CD4-positive, alpha-beta T cell treated with Interleukin-4 for 1 hour (primary cell): ENCODE measurements around the gene FNDC1.
A peak's percentile ranks its signal among the peaks of the same experiment; 100 is the strongest.
"Not testable (repeated sequence)": the region's sequence is repeated elsewhere in the genome, so short reads cannot be mapped to it uniquely, and the experiment has no call there.

Experiments used
- DNase-seq, 2 donors: peaks; one replicate each; pipeline ENCODE4 v3.0.0-alpha.2; 2020 to 2022

The FNDC1 gene

GRCh38 chr6:159169193-159169555 is at the start of gene FNDC1:
Gene FNDC1 (plus strand): TSS chr6:159169400. CDS start chr6:159169597, 197 bp downstream.
- peak in 1 of 2 donors; percentile 51 for DNase-seq

DNA sequence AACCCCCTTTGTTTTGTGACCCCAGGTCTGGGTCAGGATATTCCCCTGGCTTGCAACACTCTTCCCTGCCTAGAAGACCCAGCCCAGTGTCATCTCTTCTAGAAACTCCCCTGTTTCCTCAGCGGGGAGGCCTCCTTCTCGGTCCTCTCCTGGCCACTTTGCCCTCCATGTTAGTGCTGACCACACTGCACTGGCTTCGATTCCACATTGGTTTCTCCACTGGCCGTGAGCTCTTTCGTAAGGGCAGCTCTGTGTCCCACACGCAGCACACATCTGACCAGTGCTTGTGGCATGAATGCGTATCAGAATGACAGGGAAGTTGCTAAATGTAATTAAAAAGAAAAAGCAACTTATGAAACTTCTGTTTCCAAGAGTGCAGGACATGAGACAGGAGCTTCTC is 49.4 kb upstream of the FNDC1 start:
- DNase-seq: peak in 1 of 2 donors; percentile 39

DNA sequence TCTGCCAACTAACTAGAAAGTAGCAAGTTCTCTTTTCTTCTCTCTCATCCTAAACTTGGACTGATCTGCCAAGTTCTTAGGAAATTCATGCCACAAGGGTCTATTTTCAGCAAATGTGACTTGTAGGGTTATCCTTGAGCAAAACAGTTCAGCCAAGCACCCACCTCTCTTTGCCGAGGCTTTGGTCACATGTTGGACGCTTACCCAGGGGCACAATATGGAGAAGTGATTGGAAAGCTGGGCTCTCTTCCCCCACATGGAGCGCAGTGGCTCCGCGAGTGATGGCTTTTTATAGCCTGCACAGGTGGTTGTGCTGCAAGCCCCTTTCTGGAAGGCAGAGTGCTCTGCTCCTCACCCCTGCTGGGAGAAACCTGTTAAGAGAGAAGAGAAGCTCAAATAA is 47.7 kb upstream of the FNDC1 start:
- no peak for DNase-seq

GRCh38 chr6:159122453-159122852 is 46.7 kb upstream of the FNDC1 start:
- DNase-seq: no peak

- not testable (repeated sequence) for DNase-seq
Observed at GRCh38 chr6:159123831-159124230, 45.4 kb upstream of the FNDC1 start.

DNA sequence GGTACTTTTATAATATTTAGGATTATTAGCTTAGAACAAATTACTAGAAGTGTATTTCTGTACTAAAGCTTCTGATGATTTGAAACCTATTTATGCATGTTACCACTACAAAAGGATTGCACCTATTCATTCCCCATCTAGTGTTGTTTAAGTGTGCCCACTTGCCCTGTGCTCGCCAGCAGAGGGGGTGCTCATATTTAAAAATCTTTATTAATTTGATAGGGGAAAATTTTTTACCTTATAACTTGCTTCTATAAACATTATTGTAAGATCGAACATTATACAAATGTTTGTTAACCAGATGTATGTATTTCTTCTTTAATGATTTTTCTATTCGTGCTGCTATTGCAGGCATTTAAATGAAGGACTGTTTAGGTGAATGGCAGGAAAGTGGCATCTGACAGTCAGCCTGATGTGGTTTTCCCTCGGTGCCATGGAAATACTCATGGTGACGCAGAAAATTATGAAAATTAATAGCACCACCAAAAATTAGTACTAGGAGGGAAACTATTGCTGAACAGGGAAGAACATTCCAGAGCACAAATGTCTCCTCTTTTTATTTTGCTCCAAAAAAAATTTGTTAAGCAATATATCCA is 44.1 kb upstream of the FNDC1 start:
- no peak for DNase-seq

- no peak for DNase-seq
Observed at GRCh38 chr6:159125951-159126352, 43.2 kb upstream of the FNDC1 start.

- DNase-seq: no peak
Observed at GRCh38 chr6:159126590-159126989, 42.6 kb upstream of the FNDC1 start.

DNA sequence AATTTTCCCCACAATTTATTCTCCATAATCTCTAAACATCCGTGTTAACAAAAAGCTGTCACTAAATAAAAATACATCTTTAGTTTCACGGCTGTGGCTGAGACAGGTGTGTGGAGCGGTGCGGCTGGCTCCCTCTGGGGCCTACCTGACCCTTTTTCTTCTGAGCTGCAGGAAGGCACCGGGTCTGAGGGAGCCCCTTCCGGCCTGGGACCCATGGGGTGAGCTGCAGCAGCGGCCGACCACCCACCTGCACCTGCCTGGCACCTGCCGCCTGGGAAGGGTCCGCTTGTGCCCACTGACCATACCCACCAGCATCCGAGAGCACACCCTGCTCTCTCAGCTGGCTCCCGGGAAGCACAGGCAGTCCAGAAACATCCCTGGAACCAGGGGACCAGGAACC is 41.5 kb upstream of the FNDC1 start:
- DNase-seq: no peak

DNA sequence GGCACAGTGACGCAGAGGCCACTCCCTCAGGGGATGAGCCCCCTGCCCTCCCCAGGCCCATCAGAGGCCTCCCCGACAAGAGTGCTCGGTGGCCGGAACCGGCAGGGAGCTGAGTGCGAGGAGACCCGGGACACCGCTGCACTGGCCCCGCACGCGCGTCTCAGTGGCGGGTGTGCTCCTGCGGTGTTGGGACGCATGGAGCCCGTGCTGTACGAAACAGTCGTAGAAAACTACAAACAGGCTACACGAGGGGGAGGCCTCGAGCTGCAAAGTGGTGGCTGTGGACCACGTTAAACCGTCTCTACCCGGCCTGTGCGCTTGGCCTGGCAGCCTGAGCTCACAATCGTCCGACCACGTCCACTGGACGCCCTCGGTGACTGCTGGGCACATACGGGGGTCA is 40.2 kb upstream of the FNDC1 start:
- no peak for DNase-seq

DNA sequence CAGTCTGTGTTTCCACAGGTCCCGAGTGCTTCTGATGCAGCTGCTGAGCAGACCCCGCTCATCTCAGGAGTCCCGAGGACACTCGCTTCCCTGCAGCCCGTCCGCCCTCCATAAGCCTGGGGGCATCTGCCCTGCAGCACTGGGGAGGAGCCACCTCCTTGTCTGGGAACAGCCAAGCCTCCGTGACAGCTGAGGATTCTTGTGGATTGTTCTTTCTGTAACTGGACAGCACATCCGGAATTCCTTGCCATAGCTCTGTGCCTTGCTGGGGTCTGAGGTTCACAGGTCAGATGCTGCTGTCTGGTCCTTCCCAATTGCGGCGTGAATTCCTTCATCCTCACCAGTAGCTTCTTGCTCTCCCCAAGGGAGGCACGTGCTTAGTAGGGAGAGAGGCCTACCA is 38.4 kb upstream of the FNDC1 start:
- no peak for DNase-seq

DNA sequence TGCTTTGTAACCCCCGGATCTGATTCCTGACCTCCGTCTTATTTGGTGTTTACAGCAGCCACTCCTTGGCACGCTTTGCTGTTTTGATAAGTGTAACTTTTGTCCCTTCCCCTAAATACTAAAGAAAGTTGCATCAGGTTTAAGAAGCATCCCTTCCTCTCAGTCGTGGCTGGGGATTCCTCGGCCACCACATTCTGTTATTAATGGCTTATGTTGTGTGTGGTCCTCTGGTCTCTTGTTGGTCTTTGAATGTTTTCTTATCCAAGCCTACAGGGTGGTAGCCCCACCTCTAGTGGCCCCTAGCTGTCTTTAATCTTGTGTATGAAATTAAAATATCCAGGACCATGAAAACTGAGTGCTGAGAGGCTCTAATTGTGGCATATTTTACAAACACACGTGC is 37.5 kb upstream of the FNDC1 start:
- DNase-seq: no peak

DNA sequence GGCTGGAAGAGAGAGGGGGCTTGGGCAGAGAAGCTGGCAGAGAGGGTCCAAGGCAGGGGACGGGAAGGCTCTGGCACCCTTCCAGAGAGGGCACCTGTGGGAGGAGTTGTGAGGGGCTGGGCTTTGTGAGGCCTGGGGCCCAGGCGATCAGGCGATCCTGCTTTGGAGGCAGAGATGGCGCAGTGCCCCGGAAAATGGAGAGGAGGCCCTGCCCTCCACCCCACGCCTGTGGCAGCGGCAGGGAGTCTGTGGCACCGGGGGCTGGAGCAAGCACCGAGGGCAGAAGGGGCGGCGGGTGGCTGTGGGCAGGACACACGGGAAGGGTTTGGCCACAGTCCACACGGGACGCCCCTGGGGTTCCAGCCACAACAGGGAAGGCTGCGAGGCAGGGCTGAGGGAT is 36.5 kb upstream of the FNDC1 start:
- DNase-seq: no peak

DNA sequence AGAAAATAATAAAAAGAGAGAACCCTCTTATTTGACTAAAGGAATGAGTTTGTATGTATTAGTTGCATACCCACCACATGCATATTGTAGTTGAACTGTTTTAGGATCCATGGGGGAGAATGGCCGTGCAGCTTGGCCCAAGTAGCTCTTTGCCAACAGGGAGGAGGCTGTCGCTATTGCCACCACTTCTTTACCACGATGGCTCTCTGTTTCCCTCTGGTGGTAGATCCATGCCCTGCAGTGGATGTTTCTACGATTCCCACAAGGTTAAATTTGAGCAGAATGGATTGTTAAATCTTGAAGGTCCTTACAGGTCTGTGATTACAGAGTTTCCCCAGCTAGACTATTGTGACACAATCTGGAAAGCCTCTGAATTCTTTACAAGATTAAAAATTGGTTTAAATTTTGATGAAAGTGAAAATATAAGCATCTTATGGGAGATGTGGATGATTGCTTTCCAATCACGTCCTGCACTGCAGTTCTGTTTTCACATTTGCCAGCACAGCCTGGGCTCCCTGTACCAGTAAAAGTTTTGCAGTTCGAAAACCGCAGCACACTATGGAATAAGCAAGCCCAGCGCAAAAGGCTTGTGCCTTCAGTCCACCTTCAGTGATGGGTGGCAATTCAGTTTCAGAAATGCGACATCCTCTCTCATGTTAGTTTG is 34.4 kb upstream of the FNDC1 start:
- DNase-seq: peak; percentile 81 to 82

DNA sequence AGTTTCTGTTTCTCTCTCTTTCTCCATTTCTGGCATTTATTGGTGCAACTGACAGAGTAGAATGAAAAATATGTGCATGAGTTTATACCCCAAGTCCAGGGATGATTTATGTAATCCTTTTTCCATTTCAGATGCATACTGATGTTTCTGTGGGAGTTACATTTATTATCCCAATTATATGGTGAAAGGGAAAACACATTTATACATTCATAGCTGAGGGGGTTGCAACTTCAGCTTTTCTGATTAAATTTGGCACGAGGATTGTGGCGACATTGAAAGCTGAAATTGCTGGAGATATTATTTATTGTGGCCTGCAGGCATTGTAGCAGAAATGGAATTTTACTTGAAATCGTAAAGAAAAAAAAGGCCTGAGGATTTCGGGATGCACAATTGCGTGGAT is 31.5 kb upstream of the FNDC1 start:
- no peak for DNase-seq

- DNase-seq: no peak
Observed at GRCh38 chr6:159142531-159142930, 26.7 kb upstream of the FNDC1 start.

DNA sequence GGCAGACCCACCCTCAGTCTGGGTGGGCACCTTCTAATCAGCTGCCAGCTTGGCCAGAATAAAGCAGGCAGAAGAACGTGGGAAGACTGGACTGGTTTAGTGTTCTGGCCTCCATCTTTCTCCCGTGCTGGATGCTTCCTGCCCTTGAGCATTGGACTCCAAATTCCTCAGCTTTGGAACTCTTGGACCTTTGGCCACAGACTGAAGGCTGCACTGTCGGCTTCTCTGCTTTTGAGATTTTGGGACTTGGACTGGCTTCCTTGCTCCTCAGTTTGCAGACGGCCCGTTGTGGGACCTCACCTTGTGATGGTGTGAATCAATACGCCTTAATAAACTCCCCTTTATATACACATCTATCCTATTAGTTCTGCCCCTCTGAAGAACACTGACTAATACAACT is 20.6 kb upstream of the FNDC1 start:
- no peak for DNase-seq

DNA sequence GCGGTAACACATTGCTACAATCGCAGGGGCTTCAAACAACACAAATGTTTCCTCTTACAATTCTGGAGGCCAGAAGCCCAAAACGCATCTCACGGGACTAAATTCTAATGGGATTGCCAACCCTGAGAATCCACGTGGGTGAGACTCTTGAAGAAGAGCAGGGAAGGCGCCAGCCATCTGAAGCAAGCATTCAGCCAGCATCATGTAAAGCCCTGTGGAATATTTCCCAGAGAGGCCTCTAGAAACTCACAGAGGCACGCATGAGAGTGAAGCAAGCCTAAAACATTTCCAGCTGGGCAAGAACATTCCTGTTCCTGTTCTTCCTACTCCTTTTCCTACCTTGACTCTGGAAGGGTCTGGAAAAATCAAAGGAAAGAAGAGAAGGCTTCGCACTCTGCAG is 19.6 kb upstream of the FNDC1 start:
- no peak for DNase-seq

GRCh38 chr6:159151266-159151855 is 17.8 kb upstream of the FNDC1 start:
- peak; percentile 49 to 59 for DNase-seq

GRCh38 chr6:159152041-159152440 is 17.2 kb upstream of the FNDC1 start:
- DNase-seq: no peak

DNA sequence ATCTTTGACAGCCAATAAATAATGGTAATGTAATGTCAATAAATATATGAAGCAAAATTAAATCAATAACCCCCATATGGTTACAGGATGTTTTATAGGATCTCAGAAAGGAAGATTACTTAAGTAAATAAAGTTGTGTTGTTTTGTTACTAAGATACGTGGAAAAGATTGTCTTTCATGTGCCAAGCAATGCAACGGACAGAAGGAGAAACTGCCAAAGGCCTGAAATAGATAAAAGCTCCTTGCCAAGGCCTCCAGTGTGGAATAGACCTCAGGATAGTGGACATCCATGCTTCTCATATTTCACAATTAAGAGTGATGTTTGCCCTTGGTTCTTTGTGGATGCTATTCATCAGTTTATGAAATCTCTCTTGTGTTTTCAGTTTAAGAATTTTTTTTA is 16.4 kb upstream of the FNDC1 start:
- no peak for DNase-seq

GRCh38 chr6:159155679-159156078 is 13.5 kb upstream of the FNDC1 start:
- no peak for DNase-seq

GRCh38 chr6:159156089-159156488 is 13.1 kb upstream of the FNDC1 start:
- no peak for DNase-seq

GRCh38 chr6:159157431-159157830 is 11.8 kb upstream of the FNDC1 start:
- no peak for DNase-seq

GRCh38 chr6:159161839-159162238 is 7.4 kb upstream of the FNDC1 start:
- DNase-seq: no peak
